ENCODE measurements around the gene CENPP. TPM values are rescaled to one million over a fixed set of nuclear protein-coding genes. Genes with fewer than 3 reads are reported as not detected.

Gene CENPP
- total RNA-seq, 1 donor from 2014 or later, result 4.5 TPM

DNA sequence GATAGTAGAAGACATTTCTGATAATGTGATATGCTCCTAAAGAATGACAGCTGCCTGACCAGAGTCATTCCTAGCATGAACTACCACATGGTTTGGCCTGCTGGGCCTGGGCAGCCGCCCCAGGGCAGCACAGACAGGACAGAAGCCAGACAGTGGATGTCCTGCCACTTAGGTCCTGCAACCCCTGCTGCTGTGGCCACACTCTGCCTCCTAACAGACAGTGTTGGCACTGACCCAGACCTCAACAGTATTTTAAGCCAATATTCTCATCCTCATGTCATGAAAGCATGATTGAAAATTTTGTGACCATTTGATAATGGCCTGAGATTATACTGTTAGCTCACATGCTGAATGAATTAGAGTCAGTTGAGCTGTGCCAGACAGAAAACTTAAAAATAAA, 15.8 kb downstream of the CENPP start:
- no peaks in the 10 kb centered on the region for H3K27me3 Mint-ChIP-seq (ENCODE audit: unreplicated experiment)
- H3K9me3 Mint-ChIP-seq (ENCODE audit: unreplicated experiment), result no peaks in the 10 kb centered on the region
- H3K27ac Mint-ChIP-seq (ENCODE audit: unreplicated experiment), result no peak overlapping the region
- no peak for DNase-seq (ENCODE audit: low spot score)
- no peaks in the 10 kb centered on the region for H3K4me1 Mint-ChIP-seq (ENCODE audit: unreplicated experiment)
- TF ChIP-seq, protein P1, sequence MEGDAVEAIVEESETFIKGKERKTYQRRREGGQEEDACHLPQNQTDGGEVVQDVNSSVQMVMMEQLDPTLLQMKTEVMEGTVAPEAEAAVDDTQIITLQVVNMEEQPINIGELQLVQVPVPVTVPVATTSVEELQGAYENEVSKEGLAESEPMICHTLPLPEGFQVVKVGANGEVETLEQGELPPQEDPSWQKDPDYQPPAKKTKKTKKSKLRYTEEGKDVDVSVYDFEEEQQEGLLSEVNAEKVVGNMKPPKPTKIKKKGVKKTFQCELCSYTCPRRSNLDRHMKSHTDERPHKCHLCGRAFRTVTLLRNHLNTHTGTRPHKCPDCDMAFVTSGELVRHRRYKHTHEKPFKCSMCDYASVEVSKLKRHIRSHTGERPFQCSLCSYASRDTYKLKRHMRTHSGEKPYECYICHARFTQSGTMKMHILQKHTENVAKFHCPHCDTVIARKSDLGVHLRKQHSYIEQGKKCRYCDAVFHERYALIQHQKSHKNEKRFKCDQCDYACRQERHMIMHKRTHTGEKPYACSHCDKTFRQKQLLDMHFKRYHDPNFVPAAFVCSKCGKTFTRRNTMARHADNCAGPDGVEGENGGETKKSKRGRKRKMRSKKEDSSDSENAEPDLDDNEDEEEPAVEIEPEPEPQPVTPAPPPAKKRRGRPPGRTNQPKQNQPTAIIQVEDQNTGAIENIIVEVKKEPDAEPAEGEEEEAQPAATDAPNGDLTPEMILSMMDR (IDR thresholded peaks at IDR 0.05; ENCODE audit: unreplicated experiment), result no peak
- peaks cover 8% of the 10 kb centered on the region for H3K36me3 Mint-ChIP-seq (ENCODE audit: low read depth, unreplicated experiment)
- H3K4me3 Mint-ChIP-seq (ENCODE audit: unreplicated experiment), result no peak overlapping the region

DNA sequence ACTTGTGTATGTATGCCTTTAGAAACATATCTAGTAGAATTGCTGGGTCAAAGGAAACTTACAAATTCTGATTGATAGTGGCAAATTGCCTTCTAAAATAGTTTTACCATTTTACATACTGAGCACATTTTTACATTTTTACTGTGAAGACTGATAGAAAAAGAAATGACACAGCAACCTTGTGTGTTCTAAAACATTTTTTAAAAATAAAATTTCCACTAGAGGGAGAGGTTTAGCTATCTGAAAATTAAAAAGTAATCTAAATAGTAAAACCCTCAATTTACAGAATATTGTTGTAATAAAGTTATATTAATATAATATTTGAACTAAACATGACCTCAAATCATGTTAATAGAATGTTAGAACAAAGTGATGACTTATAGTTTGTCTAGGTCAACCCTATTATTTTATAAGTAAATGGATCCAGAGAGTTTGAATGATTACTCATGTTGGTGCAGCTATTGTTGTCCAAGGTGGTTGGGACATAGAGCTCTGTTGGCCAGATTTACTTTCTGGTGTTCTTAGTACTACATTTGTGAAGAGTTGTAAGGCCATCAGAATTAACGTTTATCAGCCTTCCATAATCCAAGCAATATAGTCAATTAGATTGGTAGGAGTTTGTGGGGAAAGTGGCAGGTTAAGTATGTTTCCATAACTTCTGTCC, 17.2 kb downstream of the CENPP start:
- Mint-ChIP-seq H3K27ac (ENCODE audit: unreplicated experiment) (no peak overlapping the region), H3K4me1 (ENCODE audit: unreplicated experiment) (no peaks in the 10 kb centered on the region)
- no peak for DNase-seq (ENCODE audit: low spot score)

DNA sequence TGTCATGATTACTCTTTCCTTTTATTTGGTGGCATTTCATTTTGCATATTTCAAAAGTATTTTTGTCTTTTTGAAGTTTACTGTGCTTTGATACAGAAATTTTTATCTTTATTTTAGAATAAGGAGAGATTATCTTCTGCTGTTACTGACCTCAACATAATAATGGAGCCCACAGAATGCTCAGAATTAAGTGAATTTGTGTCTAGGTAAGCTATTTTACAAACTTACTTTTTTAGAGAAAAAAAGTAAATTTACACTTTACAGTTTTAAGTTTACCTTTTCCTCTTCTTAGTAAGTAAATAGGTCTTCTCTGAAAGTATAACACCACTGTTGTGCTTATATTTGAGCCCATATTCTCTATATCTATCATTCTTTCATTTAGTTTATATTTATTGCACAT, 19.8 kb downstream of the CENPP start:
- H3K27ac Mint-ChIP-seq (ENCODE audit: unreplicated experiment), result no peak overlapping the region
- TF ChIP-seq, protein P1 (IDR thresholded peaks at IDR 0.05; ENCODE audit: unreplicated experiment), result no peak
- DNase-seq (ENCODE audit: low spot score), result no peak
- H3K27me3 Mint-ChIP-seq (ENCODE audit: unreplicated experiment), result no peaks in the 10 kb centered on the region
- no peaks in the 10 kb centered on the region for H3K9me3 Mint-ChIP-seq (ENCODE audit: unreplicated experiment)
- H3K4me1 Mint-ChIP-seq (ENCODE audit: unreplicated experiment), result no peaks in the 10 kb centered on the region
- no peak overlapping the region for H3K4me3 Mint-ChIP-seq (ENCODE audit: unreplicated experiment)
- peaks cover 3% of the 10 kb centered on the region for H3K36me3 Mint-ChIP-seq (ENCODE audit: low read depth, unreplicated experiment)

More for the DNA sequence above, 17.2 kb downstream of the CENPP start:
- H3K36me3 Mint-ChIP-seq (ENCODE audit: low read depth, unreplicated experiment), result peaks cover 8% of the 10 kb centered on the region
- no peaks in the 10 kb centered on the region for H3K9me3 Mint-ChIP-seq (ENCODE audit: unreplicated experiment)
- H3K4me3 Mint-ChIP-seq (ENCODE audit: unreplicated experiment), result no peak overlapping the region
- TF ChIP-seq, protein P1 (IDR thresholded peaks at IDR 0.05; ENCODE audit: unreplicated experiment), result no peak
- H3K27me3 Mint-ChIP-seq (ENCODE audit: unreplicated experiment), result no peaks in the 10 kb centered on the region

DNA sequence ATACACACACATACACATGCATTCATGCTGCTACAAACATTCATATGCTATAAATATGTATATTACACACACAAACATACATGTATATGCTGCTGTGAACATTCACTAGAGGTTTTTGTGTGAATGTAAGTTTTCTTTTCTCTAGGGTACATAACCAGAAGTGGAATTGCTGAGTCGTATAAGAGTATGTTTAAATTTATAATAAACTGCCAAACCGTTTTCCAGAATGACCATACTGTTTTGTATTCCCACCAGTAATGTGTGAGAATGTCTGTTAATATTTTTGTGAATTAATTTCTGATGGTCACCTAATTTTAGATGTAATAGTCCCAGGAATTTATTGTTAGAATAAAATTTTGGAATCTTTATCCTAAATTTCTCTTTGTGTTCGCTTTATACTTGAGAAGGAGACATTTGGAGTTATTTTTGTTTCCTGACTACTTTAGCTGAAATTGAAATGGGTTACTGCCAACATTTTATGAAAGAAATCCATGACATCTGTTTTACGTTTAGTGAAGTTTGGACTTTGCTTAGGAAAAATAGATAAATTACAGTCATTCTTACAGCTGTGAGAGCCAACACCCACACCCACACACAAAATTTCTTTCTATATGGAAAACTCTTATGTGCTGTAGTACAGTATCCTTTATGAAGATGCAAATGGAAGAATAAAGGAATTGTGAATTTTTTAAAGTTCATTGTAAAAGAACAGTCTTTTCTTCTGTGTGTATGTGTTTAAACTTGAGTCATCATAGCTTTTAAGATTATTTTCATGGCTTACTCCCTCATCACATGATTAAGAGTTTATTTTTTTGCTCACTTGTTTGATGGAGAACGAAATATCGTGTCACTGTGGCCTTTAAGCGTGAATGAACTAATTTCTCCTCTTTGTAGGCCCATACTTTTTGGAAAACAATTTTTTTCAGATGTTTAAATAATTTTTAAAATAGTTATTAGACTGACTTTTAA, 24.3 kb downstream of the CENPP start:
- H3K4me3 Mint-ChIP-seq (ENCODE audit: unreplicated experiment), result no peak overlapping the region
- H3K27ac Mint-ChIP-seq (ENCODE audit: unreplicated experiment), result no peak overlapping the region
- H3K36me3 Mint-ChIP-seq (ENCODE audit: low read depth, unreplicated experiment), result peaks cover 14% of the 10 kb centered on the region
- TF ChIP-seq, protein P1 (IDR thresholded peaks at IDR 0.05; ENCODE audit: unreplicated experiment), result no peak
- H3K27me3 Mint-ChIP-seq (ENCODE audit: unreplicated experiment), result no peaks in the 10 kb centered on the region
- no peaks in the 10 kb centered on the region for H3K4me1 Mint-ChIP-seq (ENCODE audit: unreplicated experiment)
- DNase-seq (ENCODE audit: low spot score), result no peak
- H3K9me3 Mint-ChIP-seq (ENCODE audit: unreplicated experiment), result no peaks in the 10 kb centered on the region

DNA sequence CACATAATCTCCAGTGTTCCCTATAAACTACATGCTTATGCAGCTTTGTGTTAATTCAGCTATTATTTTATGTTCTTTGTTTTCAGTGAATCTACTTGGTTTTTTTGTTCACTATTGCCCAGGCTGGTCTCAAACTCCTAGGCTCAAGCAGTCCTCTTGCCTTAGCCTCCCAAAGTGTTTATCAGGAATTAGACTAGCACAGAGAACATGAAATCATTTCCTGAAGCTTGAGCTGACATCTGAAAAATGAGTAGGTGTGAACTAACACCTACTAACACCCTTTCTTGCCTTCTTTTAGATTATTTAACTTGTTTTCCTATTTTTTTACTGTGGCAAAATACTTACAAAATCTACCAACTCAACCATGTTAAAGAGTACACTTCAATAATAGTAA, 25.0 kb downstream of the CENPP start:
- Mint-ChIP-seq H3K9me3 (ENCODE audit: unreplicated experiment) (no peaks in the 10 kb centered on the region), H3K4me3 (ENCODE audit: unreplicated experiment) (no peak overlapping the region), H3K36me3 (ENCODE audit: low read depth, unreplicated experiment) (peaks cover 14% of the 10 kb centered on the region), H3K27me3 (ENCODE audit: unreplicated experiment) (no peaks in the 10 kb centered on the region), H3K27ac (ENCODE audit: unreplicated experiment) (no peak overlapping the region), H3K4me1 (ENCODE audit: unreplicated experiment) (no peaks in the 10 kb centered on the region)
- no peak for DNase-seq (ENCODE audit: low spot score)
- TF ChIP-seq, protein P1 (IDR thresholded peaks at IDR 0.05; ENCODE audit: unreplicated experiment), result no peak

Data from endothelial cell (in vitro differentiated cells).